Amniotic stem cell (primary cell): ENCODE measurements around the gene THRB.

ENCODE experiments used
- DNase-seq: peaks from one replicate; lab custom pipeline; 2025; lab: John Stamatoyannopoulos, UW

The THRB gene

DNA sequence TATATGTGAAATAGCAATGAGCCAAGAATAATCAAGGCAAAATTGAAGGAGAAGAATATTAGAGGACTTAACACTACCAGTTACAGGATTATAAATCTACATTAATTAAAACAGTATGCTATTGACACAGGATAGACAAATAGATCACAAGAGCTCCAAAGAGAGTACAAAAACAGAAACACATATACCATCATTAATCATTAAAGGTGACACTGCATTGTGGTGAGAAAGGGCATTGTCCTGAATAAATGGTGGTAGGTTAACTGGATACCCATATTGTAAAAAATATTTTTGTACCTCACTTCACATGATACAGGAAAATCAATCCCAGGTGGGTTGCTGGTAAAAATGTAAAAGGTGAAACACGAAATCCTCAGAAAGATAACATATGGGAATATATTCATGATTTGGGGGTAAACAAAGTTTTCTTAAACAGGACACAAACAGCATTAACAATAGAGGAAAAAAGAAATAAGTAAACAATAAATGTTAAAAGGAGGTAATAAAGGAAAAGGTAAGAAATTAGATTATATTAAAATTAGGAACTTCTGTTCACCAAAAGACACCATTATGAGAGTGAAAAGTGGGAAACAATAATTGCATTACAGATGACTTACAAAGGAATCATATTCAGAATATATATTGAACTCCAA lies 145.2 kb downstream of the THRB start:
- no peak for DNase-seq

DNA sequence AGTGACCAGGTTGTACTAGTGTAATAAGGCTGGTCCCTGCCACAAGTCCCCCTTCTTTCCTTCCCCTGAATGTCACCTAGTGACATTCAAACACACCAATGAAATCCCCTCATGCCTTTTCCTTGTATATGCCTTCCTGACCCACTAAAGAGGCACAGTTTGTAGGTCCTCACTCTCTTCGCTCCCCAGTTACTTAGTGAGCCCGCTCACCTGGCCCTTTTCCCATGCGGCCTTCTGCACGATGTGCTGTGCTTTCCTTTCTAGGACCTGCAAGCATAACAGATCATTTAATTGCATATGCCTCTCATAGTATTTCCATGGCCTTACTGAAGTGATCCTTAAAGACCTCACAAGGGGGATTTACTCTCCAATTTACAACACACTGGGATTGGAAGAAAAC lies 146.3 kb downstream of the THRB start:
- no peak for DNase-seq

DNA sequence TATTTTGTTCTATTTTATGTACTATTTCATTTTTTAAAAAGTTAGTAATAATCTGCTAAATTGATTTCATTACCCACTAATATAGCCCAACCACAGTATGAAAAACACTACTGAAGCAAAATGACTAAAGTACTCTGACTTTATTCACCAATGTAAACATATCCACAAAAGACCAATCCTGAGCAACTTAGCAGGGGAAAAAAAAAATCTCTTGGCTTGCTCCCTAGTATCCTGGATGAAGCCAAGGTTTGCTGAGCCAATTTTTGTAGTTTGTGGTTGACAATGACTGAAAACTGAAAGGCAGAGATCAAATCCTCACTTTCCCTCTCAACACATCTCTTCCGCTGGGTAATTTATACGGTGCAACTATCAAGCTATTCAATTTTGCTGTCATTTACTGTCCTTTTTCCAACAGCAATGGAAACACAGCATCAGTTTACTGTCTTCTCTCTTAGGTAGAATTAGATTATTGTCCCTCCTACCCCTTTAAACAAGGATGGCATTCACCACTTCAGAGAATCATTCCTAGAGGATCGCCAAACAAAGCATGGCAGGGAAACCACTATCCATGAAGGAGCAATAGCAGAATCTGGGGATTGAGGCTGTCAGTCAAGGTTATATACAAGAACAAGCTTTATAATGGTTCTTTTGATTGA lies 149.7 kb downstream of the THRB start:
- DNase-seq: no peak

DNA sequence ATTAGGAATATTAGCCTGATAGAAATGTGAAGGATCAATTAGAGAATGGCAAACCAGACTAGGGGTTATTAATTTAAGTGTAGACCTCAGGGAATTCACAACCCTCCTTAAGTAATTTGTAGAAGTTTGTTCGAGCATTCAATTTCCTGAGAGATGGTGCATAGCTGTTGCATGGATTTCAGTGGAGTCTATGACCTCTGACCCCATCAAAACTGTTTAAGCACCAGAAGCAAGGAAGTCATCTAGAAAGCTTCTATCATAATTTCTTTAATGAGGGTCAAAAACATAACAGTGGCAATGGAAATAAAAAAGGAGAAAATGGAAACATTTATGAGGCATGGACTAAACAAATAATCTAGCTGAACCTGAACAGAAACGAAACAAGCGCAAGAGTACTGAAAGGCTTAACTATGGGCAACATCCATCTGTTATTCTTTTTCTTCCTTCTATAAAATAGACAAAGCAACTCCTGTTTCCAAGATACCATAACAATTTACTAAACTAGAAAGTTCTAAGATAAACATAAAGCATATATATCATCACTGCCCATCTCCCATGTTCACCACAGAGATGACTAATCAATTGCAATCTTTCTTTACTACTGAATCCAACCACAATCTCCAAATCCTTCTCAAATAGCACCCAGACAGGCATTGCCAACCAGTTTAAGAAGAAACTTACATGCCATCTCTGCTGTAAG lies 151.4 kb downstream of the THRB start:
- peak; percentile 8 for DNase-seq

DNA sequence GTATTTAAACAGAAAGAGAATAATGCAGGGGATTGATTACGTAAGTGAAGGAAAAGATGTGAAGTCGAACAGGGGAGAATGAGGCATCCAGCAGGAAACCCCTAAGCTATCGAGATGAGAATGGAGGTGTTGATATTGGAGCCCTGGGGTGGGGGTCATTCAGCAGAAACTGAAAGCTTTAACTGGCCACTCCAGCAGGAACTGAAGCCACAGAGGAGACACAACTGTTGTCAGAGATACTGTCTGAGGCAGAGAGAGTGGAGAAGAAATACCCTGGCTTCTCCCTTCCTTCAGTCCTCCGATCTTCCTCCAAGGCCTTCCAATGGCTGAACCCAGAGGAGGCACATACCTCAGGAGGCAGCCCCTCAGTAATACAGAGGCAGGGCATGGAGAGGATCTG lies 152.4 kb downstream of the THRB start:
- no peak for DNase-seq

DNA sequence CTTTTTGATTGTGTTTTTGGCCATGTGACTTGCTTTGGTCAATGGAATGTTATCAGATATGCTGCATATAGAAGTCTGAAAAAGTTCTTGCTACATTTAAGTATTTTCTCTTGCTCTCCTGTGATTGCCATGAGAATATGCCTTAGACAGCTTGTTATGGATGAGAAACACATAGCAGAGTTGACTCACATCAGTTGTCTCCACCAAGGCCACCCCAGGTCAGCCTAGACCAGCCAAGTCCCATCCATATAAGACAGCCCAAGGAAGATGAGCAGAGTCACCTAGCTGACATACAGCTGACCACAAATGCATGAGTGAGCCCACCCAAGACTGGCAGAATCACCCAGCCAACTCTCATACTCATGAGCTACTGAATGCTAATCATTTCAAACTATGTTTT lies 153.0 kb downstream of the THRB start:
- no peak for DNase-seq

DNA sequence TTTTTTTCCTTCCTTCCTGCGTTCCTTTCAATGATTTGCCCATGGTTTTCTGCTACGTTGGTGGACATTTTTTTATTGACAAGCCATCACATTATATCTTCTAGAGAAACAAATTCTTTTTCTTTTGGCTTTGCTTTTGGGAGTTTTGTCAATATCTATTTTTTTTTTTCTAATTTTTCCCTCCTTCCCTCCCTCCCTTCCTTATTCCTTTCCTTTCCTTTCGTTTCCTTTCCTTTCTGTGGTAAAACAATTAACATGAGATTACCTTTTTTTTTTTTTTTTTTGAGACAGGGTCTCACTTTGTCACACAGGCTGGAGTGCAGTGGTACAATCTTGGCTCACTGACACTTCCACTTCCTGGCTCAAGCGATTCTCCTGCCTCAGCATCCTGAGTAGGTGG lies 153.7 kb downstream of the THRB start:
- DNase-seq: no peak

DNA sequence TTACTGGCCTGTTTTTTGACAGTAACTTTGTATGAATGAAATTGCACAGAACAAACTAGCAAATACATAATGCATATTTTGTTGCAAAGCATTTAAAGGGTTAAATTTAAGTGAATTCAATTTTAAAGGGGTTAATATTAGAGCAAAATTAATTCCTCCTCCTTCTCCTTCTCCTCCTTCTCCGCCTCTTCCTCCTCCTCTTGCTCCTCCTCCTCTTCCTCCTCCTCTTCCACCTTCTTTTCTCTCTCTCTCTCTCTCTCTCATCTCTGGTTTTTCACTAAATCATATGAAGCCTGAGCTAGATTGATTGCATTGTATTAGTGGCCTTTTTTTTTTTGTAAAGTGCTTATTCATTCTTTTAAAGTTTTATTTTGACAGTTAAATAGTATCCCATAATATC lies 154.5 kb downstream of the THRB start:
- no peak for DNase-seq

DNA sequence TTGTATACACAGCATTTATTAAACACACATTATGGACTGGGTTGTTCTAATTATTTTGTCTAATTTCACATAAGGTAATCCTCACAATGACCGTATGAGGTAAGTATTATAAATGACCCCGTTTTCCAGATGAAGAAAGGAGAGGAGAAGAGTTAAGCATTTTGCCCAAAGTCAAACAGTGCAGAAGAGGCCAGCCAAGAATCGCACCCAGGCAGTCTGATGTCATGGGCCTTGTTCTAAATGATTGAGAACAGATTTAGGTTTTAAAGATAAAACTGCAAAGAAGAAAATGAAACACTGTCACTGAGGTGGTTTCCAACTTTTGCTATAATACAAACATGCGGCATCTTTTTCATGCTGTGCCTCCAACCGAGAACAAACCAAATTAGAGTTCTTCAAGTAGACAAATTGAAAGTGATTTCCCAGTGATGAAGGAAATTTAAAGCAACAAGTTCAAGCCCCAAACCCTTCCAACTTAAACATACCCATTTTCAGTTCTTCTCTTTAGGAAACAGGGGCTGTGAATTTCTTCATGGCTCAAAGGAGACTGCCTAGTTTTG lies 155.3 kb downstream of the THRB start:
- no peak for DNase-seq

DNA sequence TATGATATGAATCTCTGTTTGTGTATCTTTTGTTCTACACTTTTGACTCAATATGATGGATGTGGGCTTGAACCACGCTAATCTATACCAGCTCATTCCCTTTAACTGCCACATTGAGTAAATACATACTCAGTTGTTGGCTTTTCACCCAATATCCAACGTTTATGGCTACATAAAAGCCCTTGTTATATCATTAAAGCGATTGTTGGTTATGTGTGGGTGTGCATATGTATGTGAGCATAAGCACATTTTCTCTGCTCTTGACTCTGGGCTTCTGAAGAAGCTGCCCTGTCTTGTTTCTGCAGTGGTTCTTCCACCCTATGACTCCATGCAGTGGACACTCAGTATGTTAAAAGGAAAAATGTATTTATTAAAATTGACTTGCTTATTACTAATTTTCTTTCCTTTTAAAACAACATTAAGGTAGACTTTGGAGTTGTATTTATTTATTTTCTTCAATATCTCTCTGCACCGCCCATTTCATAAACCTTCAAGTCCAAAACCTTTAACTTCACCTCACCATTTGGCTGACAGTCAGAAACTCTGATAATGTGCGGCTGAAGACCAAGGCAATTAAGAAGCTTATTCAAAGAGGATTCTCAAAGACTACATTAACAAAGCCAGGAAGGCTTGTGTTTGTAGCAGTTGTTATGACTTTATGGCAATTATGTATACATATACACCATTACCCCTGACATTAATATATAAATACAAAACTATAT lies 156.1 kb downstream of the THRB start:
- DNase-seq: no peak

DNA sequence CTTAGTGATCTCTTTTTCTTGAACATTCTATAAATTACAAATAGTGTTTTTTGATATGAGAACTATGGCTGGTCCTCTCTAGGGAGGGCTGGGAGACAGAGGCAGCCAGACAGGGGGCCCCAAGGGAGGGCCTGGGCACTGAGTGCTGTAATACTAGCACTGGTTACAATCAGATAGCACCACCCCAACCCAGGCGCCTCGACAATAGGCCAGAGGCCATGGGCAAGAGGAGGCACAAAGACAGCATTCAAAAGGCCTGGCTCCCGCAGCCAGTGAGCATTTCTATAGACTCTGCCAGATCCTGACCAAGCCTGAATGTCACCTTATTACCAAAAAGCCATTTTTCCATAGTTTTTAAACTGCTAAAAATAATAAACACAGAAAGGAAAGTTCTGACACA lies 158.5 kb downstream of the THRB start:
- DNase-seq: no peak

DNA sequence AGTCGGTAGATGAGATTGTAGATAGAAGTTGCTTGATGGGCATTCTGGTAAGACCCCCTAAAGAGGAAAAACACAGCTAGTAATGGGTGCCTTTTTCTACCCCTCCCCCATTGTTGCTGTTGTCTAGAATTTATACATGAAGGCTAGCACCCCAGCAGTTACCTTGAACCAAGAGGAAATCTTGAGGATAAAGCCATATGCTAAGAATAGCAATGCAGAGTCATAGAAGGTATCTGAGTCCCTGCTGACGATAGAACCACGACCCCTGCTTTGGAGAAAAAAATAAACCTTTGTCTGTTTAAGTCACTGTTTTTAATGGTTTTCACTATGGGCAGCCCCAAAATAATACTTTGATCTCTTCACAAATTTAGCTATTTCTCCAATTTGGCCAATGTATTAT lies 162.6 kb downstream of the THRB start:
- DNase-seq: no peak

DNA sequence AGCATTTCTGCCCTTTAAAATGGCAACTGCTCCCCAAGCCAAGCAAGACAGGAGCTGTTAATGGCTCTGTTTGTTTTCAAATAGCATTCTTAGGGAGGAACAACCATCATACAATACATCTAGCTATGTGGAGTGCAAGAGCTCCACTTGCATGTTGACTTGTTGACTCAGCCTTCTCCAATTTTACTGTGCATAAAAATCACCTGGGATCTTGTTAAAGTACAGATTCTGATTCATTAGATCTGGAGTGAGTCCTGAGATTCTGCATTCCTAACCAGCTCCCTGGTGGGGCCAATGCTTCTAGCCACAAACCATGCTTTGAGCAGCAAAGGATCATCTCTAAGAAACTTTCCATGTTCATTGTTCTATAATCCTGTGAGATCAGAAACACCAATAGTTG lies 171.4 kb downstream of the THRB start:
- DNase-seq: no peak

DNA sequence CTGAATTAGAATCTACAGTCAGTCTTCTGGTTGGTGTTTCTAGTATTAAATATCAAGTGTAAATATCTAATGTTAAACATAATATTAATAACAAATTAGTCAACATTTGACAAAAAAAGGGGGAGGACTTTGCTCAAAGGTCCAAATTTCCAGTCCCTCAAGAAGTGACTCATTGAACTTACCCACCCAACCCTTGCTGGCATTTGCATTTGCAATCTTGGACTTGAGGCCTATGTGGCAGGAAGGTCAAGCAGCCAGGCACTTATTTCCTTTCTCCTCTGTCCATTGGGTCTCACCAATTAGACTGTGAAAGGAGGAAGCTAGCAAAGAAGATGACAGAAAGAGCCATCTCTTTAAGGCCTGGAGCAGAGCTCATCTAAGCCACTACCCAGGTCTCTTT lies 174.0 kb downstream of the THRB start:
- no peak for DNase-seq

DNA sequence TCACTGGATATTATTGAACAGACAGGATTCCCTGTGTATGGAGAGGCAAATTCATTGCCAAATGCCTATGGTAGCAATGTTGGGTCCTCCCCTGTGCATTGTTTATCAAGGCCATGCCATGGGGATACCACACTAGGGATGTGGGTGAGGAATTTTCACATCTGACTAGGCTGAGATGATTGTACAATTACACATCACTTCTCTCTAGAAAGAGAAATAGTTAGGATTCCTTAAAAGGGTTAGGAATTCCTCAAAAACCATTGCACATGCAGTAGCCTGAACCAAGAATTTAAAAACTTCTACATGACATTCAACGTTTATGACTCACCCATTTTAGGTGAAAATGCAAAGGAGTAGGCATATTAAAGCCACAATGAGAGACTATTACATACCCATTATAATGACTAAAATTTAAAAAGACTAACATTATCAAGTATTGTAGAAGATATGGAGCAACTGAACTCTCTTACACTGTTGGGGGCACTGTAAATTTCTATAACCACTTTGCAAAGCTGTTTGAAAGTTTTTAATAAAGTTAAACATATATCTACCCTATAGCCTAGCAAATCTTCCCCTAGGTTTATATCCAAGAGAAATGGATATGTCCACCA lies 175.9 kb downstream of the THRB start:
- DNase-seq: no peak

DNA sequence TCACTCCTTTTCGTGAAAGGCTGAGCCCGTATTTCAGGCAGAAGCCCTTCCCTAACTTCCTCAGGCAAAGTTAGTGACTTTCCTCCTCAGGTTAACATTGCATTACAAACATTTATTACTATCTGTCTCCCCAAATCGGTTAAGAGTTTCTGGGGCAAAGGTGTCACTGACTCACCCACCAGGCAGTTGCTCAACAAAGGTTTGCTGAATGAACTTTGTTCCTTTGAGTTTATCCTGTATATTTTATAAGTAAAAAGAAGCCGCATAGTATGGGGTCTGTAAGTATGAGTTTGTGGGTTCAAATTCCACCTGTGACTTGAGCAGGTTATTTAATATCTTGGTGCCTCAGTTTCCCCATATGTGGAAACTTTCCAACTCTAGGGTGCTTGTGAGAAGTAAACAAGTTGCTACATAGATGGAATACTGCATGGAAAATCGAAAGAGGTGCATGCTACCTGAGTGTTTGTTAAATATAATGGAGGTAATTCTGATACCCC lies 177.7 kb downstream of the THRB start:
- no peak for DNase-seq

DNA sequence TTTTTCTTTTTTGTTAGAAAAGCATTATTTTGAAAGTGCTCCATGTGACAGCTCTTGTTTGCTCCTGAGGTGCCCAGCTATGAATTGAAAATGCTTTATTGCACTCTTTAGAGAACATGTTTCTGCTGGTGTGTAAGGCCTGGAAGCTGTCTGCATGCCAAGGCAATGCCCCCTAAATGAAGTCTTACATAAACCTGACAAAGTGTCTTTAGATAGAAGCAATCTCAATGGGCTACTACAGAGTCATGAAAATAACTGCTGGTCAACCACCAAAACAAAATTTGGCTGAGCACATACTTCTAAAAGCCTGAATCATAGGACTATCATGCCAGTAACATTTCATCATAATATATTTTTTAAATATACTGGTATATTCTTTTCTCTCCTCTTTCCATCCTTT lies 178.7 kb downstream of the THRB start:
- no peak for DNase-seq

DNA sequence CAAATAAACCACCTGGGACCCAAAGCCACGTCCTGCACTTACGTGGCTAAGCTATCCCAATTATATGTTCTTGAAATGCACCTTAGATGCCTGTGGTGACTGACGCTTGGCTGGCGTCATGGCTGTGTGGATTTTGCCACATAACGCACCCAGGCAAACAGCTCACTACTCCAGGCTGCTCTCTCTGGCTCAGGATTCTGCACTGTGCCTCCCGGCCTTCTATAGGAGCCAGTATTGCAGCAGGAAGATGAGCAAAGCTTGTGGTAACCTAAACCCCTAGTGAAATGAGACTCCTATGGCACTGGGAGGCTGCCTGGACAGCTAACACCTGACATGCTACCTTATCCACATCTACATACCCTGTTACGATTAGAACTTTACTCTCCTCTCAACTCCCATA lies 179.3 kb downstream of the THRB start:
- no peak for DNase-seq

DNA sequence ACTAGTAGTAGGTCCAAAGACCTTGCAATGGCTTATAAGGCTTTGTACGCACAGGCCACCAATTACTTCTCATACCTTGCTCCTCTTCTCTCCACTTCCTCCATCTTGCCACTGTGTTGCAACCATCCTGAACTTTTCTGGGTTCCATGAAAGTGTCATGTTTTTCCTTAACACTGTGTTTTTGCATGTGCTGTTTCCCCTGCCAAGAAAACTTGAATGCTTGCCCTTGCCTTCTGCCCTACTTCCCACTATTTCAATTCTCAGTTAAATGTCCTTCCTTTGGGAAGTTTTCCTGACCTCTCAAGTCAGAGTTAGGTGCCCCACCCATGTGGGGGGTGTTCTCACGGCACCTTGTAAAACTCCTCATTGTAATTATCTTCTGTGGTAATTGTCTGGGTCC lies 182.8 kb downstream of the THRB start:
- DNase-seq: no peak

DNA sequence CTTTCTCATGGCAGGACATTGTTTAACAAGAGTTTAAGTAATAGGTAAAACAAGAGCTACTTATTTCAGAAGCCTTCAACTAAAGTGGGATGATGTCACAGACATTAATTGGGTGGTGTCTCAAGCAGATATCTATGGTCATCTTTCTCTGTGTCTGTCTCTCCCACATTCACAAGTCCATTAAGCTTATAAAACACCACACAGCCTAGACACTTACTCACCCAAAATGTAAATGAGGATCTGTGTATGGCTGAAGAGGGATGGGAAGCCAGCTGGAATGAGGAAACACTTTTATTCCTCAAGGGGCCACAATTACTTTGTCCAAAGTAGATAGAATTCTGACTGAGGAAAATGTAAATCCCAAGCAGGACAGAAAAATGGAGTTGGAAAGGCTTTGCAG lies 183.8 kb downstream of the THRB start:
- no peak for DNase-seq

DNA sequence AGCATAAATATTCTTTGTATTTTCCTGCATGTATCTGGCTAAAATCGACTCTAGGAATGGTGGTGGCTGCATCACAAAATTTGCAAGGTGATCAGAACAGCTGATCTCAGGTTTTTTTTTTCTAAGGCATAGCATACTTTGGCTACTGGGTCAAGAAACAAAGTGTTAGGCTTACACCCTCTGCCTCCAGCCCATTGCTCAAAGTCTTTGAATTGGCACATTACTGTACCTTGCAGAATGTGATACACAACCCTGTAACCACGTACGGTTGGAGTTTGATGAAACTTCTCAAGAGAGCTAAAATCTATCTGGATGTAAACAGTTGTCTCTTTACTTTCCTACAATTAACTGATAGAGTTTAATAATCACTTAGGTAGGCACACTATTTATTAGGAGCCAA lies 188.1 kb downstream of the THRB start:
- DNase-seq: no peak
